A673 (cell line): ENCODE measurements around the gene RABGAP1L.

ENCODE experiments used
- EZH2 ChIP-seq: fragments of 200-600 bp; sonication (generic); IDR thresholded peaks from 2 replicates; pipeline ENCODE4 v1.6.1; 2017; ENCODE audit warnings: borderline replicate concordance, low read depth, mild to moderate bottlenecking, mixed read lengths, antibody characterized with exemption, low read length; ENCODE audit not compliant: poor library complexity, severe bottlenecking
- TF ChIP-seq, protein P1 (sequence below): fragments of 300-800, 200-600 bp; sonication (generic); conservative IDR thresholded peaks from 2 replicates; pipeline ENCODE4 v1.5.1; 2017; ENCODE audit warnings: low read depth, mild to moderate bottlenecking, antibody characterized with exemption, low read length, moderate library complexity, mixed read lengths

DNA sequence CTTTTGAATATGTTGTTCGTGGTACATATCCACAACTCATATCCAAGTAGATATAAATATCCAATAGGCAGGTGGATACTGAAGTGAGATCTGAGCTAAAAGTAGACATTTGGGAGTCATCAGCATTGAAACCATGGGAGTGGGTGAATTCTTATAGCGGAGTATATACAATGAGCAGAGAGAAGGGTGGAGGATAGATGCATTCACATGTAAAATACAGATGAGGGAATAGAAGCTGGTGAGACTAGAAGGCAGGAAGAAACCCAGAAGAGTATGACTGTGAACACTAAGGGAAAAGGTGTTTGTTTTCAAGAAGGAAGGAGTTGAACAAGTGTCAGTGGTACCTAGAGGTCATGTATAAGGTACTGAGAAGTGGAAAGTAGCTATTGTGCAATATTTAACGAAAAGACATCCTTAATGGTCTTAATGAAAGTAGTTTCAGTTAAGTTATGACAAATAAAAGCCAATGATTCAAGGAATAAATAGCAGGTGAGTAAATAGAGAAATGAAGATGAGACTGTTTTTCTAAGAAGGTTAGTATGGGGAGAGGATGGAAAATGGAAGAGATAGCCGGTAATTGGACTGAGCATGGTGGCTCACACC, 658.8 kb downstream of the RABGAP1L start:
- TF ChIP-seq, protein P1, sequence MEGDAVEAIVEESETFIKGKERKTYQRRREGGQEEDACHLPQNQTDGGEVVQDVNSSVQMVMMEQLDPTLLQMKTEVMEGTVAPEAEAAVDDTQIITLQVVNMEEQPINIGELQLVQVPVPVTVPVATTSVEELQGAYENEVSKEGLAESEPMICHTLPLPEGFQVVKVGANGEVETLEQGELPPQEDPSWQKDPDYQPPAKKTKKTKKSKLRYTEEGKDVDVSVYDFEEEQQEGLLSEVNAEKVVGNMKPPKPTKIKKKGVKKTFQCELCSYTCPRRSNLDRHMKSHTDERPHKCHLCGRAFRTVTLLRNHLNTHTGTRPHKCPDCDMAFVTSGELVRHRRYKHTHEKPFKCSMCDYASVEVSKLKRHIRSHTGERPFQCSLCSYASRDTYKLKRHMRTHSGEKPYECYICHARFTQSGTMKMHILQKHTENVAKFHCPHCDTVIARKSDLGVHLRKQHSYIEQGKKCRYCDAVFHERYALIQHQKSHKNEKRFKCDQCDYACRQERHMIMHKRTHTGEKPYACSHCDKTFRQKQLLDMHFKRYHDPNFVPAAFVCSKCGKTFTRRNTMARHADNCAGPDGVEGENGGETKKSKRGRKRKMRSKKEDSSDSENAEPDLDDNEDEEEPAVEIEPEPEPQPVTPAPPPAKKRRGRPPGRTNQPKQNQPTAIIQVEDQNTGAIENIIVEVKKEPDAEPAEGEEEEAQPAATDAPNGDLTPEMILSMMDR: no peak
- no peak for TF ChIP-seq EZH2
